Fibroblast of skin of abdomen (primary cell): ENCODE results near the gene DUSP14. TPM values are rescaled to one million over a fixed set of nuclear protein-coding genes. Genes with fewer than 3 reads are reported as not detected.
A peak's percentile ranks its signal among the peaks of the same experiment; 100 is the strongest.
"Not testable (repeated sequence)": the region's sequence is repeated elsewhere in the genome, so short reads cannot be mapped to it uniquely, and the experiment has no call there.

Experiments
- DNase-seq: peaks from one replicate; pipeline ENCODE4 v3.0.0-alpha.2; 2013
- polyA plus RNA-seq, 2 experiments: library from polyadenylated mRNA; unstranded; fragments of 120-200 nt; gene quantifications; one replicate each; pipeline ENCODE4 v1.2.1, GENCODE V29; 2013; ENCODE audit not compliant: insufficient read length in 2 of 2

The DUSP14 gene, protein sequence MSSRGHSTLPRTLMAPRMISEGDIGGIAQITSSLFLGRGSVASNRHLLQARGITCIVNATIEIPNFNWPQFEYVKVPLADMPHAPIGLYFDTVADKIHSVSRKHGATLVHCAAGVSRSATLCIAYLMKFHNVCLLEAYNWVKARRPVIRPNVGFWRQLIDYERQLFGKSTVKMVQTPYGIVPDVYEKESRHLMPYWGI
- 47.0 TPM for polyA plus RNA-seq (2013, experiment 1 of 2; ENCODE audit: insufficient read length)
- polyA plus RNA-seq (2013, experiment 2 of 2; ENCODE audit: insufficient read length): 50.5 TPM

DNA sequence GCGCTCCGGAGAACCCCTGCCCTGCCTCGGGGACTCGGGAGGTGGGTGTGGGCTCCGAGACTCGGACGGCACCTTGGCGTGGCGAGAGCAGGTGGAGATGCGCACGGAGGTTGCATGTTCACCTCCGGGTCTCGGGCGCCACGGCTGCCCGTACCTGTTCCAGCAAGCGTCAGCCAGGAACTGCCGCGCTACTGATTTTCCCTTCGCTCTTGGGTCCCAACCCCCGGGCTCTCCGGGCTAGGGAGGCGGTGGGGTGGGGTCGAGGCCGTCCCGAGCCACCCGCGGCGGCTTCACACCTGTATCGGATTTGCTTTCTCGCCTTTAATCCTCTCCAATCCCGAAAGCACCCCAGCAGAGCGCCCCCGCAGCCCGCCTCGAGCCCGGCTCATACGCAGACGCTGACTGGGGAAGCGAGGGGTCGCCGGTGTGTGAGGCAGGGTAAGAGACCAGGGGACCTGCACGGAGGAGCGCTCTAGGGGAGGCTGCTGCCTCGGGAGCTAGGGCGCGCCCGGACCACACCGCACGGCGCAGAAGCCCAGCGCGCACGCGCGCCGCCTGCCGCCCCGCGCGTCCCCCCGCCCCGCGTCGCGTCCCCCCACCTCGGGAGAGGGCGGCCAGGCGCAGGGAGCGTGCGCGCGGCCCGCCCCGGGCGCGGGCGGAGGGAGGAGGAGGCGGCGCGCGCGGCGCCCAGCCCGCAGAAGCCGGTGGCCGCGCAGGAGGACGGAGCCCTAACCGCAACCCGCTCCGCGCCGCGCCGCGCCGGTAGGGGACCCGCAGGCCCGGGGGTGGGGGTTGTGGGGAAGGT is at the start of gene DUSP14:
Gene DUSP14, plus strand, starts transcription at position 695 of the 805 bp plus-strand sequence. CDS start 22,382 bp downstream, outside the sequence.
- peak; percentile 87 for DNase-seq

GRCh38 chr17:37440424-37440823 is 49.3 kb upstream of the DUSP14 start:
- no peak for DNase-seq

GRCh38 chr17:37441369-37442014 is 48.2 kb upstream of the DUSP14 start:
- DNase-seq: not testable (repeated sequence)

- DNase-seq: no peak
Measured at GRCh38 chr17:37446027-37446426, 43.7 kb upstream of the DUSP14 start.

DNA sequence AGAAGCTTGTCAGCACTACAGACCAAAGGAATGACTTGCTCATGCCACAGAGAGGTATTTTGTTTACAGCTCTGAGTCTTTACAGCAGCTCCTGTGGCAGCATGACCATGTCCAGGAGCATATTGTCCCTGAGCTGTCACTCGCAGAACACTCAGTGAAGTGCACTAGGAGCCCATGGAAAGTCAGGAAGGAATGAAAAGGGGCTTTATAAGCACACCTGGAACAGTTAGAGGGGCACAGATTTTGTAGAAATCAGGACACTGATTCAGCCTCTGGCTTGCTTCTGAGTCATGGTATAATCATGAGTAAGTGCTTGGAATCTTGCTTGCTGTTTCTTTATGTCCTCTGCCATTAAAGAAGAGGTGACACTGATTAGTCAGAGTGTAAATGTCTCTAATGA is 42.0 kb upstream of the DUSP14 start:
- peak; percentile 35 for DNase-seq

GRCh38 chr17:37450112-37450511 is 39.6 kb upstream of the DUSP14 start:
- no peak for DNase-seq

- DNase-seq: not testable (repeated sequence)
Measured at GRCh38 chr17:37457801-37458200, 31.9 kb upstream of the DUSP14 start.

DNA sequence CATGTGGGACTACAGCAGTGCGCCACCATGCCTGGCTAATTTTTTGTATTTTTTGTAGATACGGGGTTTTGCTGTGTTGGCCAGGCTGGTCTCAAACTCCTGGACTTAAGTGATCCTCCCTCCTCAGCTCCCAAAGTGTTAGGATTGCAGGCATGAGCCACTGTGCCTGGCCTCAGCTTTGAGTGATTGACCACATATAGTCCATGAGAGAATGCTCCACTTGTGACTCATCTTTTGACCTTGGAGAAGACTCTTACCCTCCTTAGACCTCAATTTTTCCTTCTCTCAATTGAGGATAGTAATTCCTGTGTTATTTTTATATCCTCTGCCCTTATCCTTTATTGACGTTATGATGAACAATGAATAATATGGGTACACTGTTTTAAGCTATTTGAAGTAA is 30.9 kb upstream of the DUSP14 start:
- DNase-seq: peak; percentile 79

DNA sequence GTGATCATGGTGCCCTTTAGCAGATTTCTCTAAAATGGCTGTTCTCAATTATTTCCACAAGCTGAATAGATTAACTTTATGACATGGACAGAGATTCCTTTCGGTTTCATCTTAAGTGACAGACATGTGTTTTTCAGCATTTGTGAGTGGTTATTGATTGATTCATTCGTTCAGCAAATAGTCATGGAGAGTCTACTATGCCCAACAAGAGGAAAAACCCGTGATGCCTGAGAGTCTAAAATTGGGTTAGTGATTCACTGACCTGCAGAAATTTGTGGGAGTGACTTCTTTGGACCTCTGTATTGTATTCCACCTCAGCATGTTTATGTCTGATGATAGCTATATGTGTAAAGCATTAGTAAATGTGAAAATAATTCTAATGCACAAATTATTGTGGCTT is 28.0 kb upstream of the DUSP14 start:
- DNase-seq: no peak

- DNase-seq: no peak
Measured at GRCh38 chr17:37462492-37462891, 27.2 kb upstream of the DUSP14 start.

DNA sequence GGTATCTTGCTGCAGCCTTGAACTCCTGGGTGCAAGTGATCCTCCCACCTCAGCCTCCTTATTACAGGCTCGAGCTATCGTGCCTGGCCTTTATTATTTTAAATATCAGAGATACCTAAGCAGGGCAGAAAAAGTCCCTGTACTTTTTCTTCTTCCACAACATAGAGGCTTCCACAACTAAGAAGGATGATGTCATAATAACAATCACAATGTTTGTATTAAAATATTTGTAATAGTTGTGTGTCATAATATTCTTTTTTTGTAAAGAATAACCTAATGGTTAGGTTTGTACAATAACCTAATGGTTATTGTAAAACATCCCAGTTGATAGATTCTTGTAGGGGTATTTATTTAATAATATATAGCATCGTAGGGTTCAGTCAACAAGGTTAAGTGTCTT is 26.7 kb upstream of the DUSP14 start:
- DNase-seq: no peak

- DNase-seq: peak; percentile 61
Measured at GRCh38 chr17:37465069-37465616, 24.5 kb upstream of the DUSP14 start.

DNA sequence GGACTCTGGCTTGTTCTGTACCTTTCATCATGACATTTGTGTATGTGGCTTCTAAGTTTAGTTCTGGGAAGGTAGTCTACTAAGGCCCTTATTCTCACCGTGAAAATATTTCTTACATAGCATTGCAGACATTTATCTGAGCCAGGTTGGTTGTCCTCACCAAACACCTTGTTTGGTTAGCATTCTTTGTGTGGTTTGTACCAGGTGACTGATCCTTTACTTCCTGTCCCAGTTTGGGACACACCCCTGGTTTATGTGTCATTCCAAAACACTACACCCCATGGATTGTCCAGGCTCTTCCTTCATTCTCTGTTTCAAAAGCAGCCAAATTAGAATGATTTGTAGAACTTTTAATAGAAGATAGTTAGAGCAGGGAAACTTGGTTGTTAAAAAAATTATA is 23.2 kb upstream of the DUSP14 start:
- no peak for DNase-seq

- DNase-seq: no peak
Measured at GRCh38 chr17:37470181-37470580, 19.5 kb upstream of the DUSP14 start.

- no peak for DNase-seq
Measured at GRCh38 chr17:37475731-37476420, 13.8 kb upstream of the DUSP14 start.

DNA sequence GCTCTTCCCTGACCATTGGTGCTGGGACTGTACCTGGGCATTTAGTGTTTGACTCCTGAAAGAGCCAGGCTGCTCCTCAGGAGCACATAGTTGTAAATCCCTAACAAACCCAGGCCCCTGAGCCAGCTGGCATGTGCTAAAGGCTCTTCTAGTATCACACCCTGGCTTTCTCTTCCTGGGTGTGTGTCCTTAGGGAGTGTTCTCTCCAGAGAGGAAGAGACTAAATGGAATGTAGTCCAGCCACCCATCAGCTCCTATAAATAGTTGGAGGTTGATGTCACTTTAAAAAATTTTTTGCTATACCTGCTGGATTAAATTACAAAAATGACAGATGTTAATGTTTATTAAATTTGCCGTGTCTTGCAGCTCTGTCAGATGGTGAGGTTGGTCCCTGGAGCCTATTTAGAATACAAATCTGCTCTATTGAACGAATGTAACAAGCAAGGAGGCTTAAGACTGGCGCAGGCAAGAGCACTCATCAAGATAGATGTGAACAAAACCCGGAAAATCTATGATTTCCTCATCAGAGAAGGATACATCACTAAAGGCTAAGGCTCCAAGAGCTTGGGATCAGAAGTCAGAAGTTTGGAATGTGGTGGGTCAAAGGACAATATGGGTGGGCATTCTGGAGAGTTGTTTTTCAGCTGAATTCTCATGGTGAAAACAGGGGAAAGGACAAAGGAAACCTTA is 13.1 kb upstream of the DUSP14 start:
- DNase-seq: peak; percentile 55

DNA sequence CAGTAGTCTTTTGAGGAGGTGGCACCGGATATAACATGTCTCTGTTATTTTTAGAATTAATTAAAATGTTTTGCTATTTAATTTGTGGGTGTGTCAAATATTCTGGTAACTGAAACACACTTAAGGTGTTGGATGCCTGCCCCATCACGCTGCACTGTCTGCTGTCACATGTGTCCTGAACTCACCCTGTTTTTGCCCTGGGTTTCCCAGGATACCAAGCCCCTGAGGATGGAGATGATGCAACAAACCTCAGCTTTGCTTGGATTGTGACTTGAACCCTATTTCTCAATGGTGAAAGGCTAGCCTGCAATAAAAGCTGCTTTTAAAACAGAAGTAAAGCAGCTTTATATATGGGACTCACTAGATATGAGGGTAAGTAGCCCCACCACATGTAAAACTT is 11.5 kb upstream of the DUSP14 start:
- peak; percentile 67 for DNase-seq

- DNase-seq: no peak
Measured at GRCh38 chr17:37479025-37479424, 10.7 kb upstream of the DUSP14 start.

- no peak for DNase-seq
Measured at GRCh38 chr17:37480427-37480826, 9.3 kb upstream of the DUSP14 start.

DNA sequence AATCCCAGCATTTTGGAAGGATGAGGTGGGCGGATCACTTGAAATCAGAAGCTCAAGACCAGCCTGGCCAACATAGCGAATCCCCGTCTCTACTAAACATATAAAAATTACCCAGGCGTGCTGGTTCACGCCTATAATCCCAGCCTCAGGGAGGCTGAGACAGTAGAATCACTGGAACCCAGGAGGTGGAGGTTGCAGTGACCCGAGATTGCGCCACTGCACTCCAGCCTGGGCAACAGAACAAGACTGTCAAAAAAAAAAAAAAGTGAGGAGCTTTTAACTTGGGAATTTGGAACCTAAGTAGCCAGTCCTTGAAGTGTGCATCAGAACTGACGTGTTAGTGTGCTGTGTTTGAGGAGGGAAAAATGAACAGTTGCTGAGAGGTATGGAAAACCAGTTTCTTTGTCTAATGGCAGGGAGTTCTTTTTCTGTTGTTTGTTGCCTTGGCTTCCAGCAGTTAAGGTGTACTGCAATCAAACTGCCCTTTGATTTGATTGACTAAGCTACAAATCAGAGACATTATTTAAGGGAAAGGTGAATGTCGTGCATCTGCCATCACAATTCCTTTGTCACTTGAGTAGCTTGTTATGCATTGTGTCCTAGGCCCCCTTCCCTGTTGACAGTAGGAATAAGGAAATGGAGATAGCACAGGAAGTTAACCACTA is 8.6 kb upstream of the DUSP14 start:
- DNase-seq: no peak

DNA sequence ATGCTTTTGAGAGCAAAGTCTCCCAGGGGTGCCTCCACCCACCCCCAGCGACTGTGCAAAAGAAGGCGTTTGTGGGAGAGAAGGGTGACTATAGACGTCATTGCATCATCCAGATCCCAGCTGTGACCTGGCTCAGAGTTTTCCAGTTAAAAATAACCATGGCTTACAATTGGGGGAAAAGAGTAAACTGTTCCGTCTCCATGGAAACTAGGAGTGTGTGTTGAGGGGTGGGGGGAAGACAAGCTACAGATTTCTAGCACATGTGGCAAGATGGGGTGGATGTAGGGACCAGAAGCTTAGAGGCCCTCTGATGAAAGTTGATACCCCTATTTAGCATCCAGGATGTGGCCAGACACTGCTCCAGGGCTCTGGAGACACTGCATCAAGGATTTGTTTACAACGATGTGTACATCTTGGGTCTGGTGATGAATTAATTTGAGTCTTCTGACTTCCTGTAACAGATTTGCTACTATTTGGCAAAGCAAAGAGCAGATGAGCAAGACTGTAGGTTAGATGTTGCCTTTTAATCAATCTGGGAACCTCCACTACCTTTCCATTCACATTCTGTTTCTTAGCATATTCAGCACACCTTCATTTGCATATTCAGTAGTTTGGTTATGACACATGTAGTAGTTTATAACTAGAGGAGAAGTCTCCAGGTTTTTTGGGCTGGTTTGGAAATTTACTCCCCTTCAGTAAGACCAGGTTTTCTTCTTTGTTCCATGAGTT is 6.2 kb upstream of the DUSP14 start:
- peak; percentile 86 for DNase-seq
